ENCODE data around the gene CAMK2G. TPM values are rescaled to one million over a fixed set of nuclear protein-coding genes. Genes with fewer than 3 reads are reported as not detected.

Gene CAMK2G
- total and polyA plus RNA-seq, 2 donors: 40.3 to 115 TPM

GRCh38 chr10:73881221-73881919 is 7.0 kb upstream of the CAMK2G start:
- 73% methylated on average over 3 of the region's 3 CpGs for WGBS
- no peak overlapping the region for H3K27ac ChIP-seq (ENCODE audit: low read depth)
- H3K4me1 ChIP-seq (ENCODE audit: insufficient read depth): no peaks in the 10 kb centered on the region
- no peaks in the 10 kb centered on the region for H3K36me3 ChIP-seq (ENCODE audit: insufficient read depth)
- no peak for DNase-seq (ENCODE audit: extremely low spot score)
- no peak overlapping the region for H3K4me3 ChIP-seq (ENCODE audit: low read depth, low read length)

DNA sequence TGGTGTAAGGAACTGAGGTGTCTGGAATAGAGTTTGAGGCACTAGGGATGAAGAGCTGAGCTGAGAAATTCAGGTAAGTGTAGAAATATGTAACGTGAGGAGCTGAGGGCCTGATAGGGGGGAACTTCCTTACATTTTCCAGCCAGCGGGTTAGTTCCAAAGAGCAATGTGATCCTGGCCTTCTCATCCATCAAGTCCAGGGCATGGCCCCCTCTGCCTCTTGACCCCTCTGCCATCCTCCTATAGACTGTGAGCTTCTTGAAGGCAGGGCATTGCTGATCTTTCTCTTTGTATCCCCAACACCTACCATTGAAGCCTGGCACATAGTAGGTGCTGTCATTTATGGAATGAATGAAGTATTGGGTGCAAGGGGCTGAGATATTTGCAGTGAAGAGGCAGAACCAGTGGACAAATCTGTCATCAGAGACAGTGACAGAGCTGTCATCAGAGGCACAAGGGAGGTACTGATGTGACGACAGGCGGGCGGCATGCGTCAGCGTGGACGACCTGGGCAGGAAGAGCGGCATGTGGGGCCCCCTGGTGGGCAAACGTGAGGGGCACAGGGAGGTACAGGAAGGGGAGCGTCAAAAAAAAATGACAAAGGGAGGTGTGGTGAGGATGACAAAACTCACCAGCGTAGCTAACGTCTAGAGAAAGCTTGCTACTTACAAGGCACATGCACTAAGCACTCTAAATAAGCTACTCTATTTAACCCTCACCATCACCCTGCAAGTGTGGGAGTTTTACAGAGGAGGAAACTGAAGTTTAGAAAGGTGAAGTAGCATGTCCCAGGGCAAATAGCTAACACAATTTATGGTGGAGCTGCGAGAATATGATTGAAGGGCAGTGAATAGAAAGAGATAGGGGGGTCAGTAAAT is 5.2 kb upstream of the CAMK2G start:
- no peak overlapping the region for H3K27ac ChIP-seq (ENCODE audit: low read depth)
- no peak overlapping the region for H3K4me3 ChIP-seq (ENCODE audit: low read depth, low read length)
- 16% methylated on average over 14 of the region's 14 CpGs for WGBS
- DNase-seq (ENCODE audit: extremely low spot score): peak; percentile 59
- H3K4me1 ChIP-seq (ENCODE audit: insufficient read depth): no peaks in the 10 kb centered on the region
- no peaks in the 10 kb centered on the region for H3K36me3 ChIP-seq (ENCODE audit: insufficient read depth)

GRCh38 chr10:73878365-73878764 is 4.0 kb upstream of the CAMK2G start:
- H3K4me1 ChIP-seq (ENCODE audit: insufficient read depth): no peaks in the 10 kb centered on the region
- WGBS: 86% methylated on average over 1 of the region's 1 CpG
- H3K4me3 ChIP-seq (ENCODE audit: low read depth, low read length): no peak overlapping the region
- H3K36me3 ChIP-seq (ENCODE audit: insufficient read depth): no peaks in the 10 kb centered on the region
- no peak for DNase-seq (ENCODE audit: extremely low spot score)
- no peak overlapping the region for H3K27ac ChIP-seq (ENCODE audit: low read depth)

GRCh38 chr10:73877533-73878160 is 3.3 kb upstream of the CAMK2G start:
- Histone ChIP-seq H3K4me3 (ENCODE audit: low read depth, low read length) (no peak overlapping the region), H3K36me3 (ENCODE audit: insufficient read depth) (no peaks in the 10 kb centered on the region), H3K4me1 (ENCODE audit: insufficient read depth) (no peaks in the 10 kb centered on the region), H3K27ac (ENCODE audit: low read depth) (no peak overlapping the region)
- no peak for DNase-seq (ENCODE audit: extremely low spot score)
- WGBS: 89% methylated on average over 9 of the region's 9 CpGs

DNA sequence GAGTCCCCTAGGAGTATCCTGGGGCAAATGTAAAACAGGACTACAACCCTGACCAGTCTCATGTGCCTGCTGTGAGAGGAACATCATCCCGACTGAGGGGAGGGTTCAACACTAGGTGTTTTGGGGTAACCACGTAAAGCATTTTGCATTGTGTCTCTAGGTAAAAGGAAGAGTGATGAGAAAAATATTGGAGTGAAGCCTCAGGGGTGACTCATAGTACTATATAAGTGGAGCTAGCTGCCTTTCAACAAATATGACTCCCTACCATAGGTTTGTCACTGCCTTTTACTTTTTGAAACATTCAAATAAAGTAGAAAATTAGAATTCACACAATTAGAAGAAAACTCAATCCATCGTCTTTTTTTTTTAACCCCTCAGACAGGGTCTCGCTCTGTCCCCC is 2.6 kb upstream of the CAMK2G start:
- Histone ChIP-seq H3K4me1 (ENCODE audit: insufficient read depth) (no peaks in the 10 kb centered on the region), H3K36me3 (ENCODE audit: insufficient read depth) (no peaks in the 10 kb centered on the region), H3K4me3 (ENCODE audit: low read depth, low read length) (no peak overlapping the region), H3K27ac (ENCODE audit: low read depth) (no peak overlapping the region)
- DNase-seq (ENCODE audit: extremely low spot score): no peak
- 83% methylated on average over 4 of the region's 4 CpGs for WGBS

GRCh38 chr10:73876566-73876965 is 2.2 kb upstream of the CAMK2G start:
- no peaks in the 10 kb centered on the region for H3K4me1 ChIP-seq (ENCODE audit: insufficient read depth)
- no peak overlapping the region for H3K27ac ChIP-seq (ENCODE audit: low read depth)
- no peak for DNase-seq (ENCODE audit: extremely low spot score)

DNA sequence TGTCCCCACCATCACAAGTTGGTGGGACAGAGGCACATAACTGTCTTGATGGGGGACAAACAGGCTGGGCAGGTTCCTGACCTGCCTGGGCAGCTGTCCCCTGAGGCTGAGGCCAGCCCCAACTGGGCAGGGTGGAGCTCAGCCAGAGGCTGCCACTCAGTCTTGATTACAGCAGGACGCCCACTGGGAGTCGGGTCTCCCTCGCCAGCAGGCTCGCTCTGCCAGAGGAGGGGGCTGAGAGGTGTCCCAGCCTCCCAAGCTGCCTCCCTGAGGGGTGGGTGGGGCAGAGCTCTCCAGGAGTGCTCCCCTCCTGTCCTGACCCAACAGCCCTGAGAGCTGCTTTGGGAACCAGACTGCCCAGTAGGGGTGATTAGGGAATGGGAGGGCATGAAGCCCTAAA is 1.8 kb upstream of the CAMK2G start:
- no peaks in the 10 kb centered on the region for H3K4me1 ChIP-seq (ENCODE audit: insufficient read depth)
- WGBS: 77% methylated on average over 4 of the region's 4 CpGs

More at GRCh38 chr10:73876566-73876965, 2.2 kb upstream of the CAMK2G start:
- Histone ChIP-seq H3K4me3 (ENCODE audit: low read depth, low read length) (no peak overlapping the region), H3K36me3 (ENCODE audit: insufficient read depth) (no peaks in the 10 kb centered on the region)

GRCh38 chr10:73875139-73875475 is 752 bp upstream of the CAMK2G start:
- WGBS: 55% methylated on average over 3 of the region's 3 CpGs
- H3K4me1 ChIP-seq (ENCODE audit: insufficient read depth): no peaks in the 10 kb centered on the region
- no peak overlapping the region for H3K27ac ChIP-seq (ENCODE audit: low read depth)
- DNase-seq (ENCODE audit: extremely low spot score): no peak
- H3K4me3 ChIP-seq (ENCODE audit: low read depth, low read length): peak overlapping the region; percentile 92
- H3K36me3 ChIP-seq (ENCODE audit: insufficient read depth): no peaks in the 10 kb centered on the region

More for the DNA sequence above, 1.8 kb upstream of the CAMK2G start:
- Histone ChIP-seq H3K4me3 (ENCODE audit: low read depth, low read length) (no peak overlapping the region), H3K36me3 (ENCODE audit: insufficient read depth) (no peaks in the 10 kb centered on the region), H3K27ac (ENCODE audit: low read depth) (no peak overlapping the region)
- DNase-seq (ENCODE audit: extremely low spot score): no peak

GRCh38 chr10:73873838-73874215 is 528 bp downstream of the CAMK2G start:
- no peaks in the 10 kb centered on the region for H3K36me3 ChIP-seq (ENCODE audit: insufficient read depth)
- under 1% methylated on average over 38 of the region's 39 CpGs for WGBS
- DNase-seq (ENCODE audit: extremely low spot score): no peak
- H3K4me1 ChIP-seq (ENCODE audit: insufficient read depth): no peaks in the 10 kb centered on the region
- H3K27ac ChIP-seq (ENCODE audit: low read depth): no peak overlapping the region
- H3K4me3 ChIP-seq (ENCODE audit: low read depth, low read length): peak overlapping the region; percentile 92

- Histone ChIP-seq H3K36me3 (ENCODE audit: insufficient read depth) (no peaks in the 10 kb centered on the region), H3K27ac (ENCODE audit: low read depth) (no peak overlapping the region), H3K4me3 (ENCODE audit: low read depth, low read length) (peak overlapping the region; percentile 92), H3K4me1 (ENCODE audit: insufficient read depth) (no peaks in the 10 kb centered on the region)
- WGBS: 22% methylated on average over 33 of the region's 33 CpGs
- DNase-seq (ENCODE audit: extremely low spot score): no peak
Observed at GRCh38 chr10:73873142-73873837, 1.1 kb downstream of the CAMK2G start.

- DNase-seq (ENCODE audit: extremely low spot score): no peak
- Histone ChIP-seq H3K36me3 (ENCODE audit: insufficient read depth) (no peaks in the 10 kb centered on the region), H3K4me3 (ENCODE audit: low read depth, low read length) (no peak overlapping the region), H3K27ac (ENCODE audit: low read depth) (no peak overlapping the region), H3K4me1 (ENCODE audit: insufficient read depth) (no peaks in the 10 kb centered on the region)
- 45% methylated on average over 5 of the region's 5 CpGs for WGBS
Observed at GRCh38 chr10:73872190-73872710, 2.1 kb downstream of the CAMK2G start.

GRCh38 chr10:73871295-73872189 is 2.8 kb downstream of the CAMK2G start:
- no peak overlapping the region for H3K27ac ChIP-seq (ENCODE audit: low read depth)
- WGBS: 63% methylated on average over 8 of the region's 8 CpGs
- H3K4me1 ChIP-seq (ENCODE audit: insufficient read depth): no peaks in the 10 kb centered on the region
- no peak for DNase-seq (ENCODE audit: extremely low spot score)
- no peaks in the 10 kb centered on the region for H3K36me3 ChIP-seq (ENCODE audit: insufficient read depth)
- no peak overlapping the region for H3K4me3 ChIP-seq (ENCODE audit: low read depth, low read length)

Data from urinary bladder (tissue), 4 donors.